H1 (cell line): Measurements from ENCODE around the gene KPNA6. TPM values are rescaled to one million over a fixed set of nuclear protein-coding genes. Genes with fewer than 3 reads are reported as not detected.

Experiments
- NRF1 ChIP-seq: IDR thresholded peaks from 2 replicates; pipeline ENCODE4 v1.6.1; 2011; ENCODE audit warnings: mild to moderate bottlenecking, low read depth, low read length, improper control_type of control experiment
- RNF2 ChIP-seq: fragments of 200-900, 300-1000 bp; sonication (generic); IDR thresholded peaks from 2 replicates; pipeline ENCODE4 v1.7.1; 2016; ENCODE audit warnings: borderline replicate concordance, low read depth, mild to moderate bottlenecking, antibody characterized with exemption, low read length; ENCODE audit not compliant: poor library complexity, severe bottlenecking; ENCODE audit errors: missing control alignments
- TBP ChIP-seq: IDR thresholded peaks from 2 replicates; pipeline ENCODE4 v1.6.1; 2011; ENCODE audit warnings: low read depth, low read length, improper control_type of control experiment
- TCF12 ChIP-seq: IDR thresholded peaks from 2 replicates; pipeline ENCODE4 v1.6.1; 2011; ENCODE audit warnings: low read depth, mild to moderate bottlenecking, low read length
- polyA plus RNA-seq, 7 experiments: library from polyadenylated mRNA; depleted of rRNA in 3 of 7; stranded (reverse) in 5 of 7; unstranded in 2 of 7; fragments of >200 nt in 5 of 7; fragments of 200-250 nt in 2 of 7; gene quantifications; 1 replicate in 5 of 7; 2 replicates in 1 of 7; 4 replicates in 1 of 7; pipeline versions ENCODE4 v1.2.1 to v1.2.3, GENCODE V29; 2011 to 2013; ENCODE audit warnings: missing spikeins in 2 of 7, mixed read lengths in 2 of 7
- total RNA-seq: library from RNA; stranded (reverse); fragmentation: NEBNext Ultra II Directional; extraction: Animal tissue kit (Norgen Biotek cat#: 25700); gene quantifications from 2 replicates; pipeline ENCODE4 v1.2.1, GENCODE V29; 2021
- TF ChIP-seq, protein P1 (sequence below): fragments of 300-600 bp; sonication (generic); IDR thresholded peaks from 2 replicates; pipeline ENCODE4 v1.7.1; 2012; ENCODE audit warnings: low read length, moderate library complexity, mild to moderate bottlenecking, inconsistent platforms; ENCODE audit not compliant: insufficient replicate concordance

The KPNA6 gene
- total and polyA plus RNA-seq, 2 of the 8 experiments (the other 6 are each of a cell fraction or from before 2014, with no cell fraction given) = 24.2 to 120 TPM

- TF ChIP-seq, protein P1, sequence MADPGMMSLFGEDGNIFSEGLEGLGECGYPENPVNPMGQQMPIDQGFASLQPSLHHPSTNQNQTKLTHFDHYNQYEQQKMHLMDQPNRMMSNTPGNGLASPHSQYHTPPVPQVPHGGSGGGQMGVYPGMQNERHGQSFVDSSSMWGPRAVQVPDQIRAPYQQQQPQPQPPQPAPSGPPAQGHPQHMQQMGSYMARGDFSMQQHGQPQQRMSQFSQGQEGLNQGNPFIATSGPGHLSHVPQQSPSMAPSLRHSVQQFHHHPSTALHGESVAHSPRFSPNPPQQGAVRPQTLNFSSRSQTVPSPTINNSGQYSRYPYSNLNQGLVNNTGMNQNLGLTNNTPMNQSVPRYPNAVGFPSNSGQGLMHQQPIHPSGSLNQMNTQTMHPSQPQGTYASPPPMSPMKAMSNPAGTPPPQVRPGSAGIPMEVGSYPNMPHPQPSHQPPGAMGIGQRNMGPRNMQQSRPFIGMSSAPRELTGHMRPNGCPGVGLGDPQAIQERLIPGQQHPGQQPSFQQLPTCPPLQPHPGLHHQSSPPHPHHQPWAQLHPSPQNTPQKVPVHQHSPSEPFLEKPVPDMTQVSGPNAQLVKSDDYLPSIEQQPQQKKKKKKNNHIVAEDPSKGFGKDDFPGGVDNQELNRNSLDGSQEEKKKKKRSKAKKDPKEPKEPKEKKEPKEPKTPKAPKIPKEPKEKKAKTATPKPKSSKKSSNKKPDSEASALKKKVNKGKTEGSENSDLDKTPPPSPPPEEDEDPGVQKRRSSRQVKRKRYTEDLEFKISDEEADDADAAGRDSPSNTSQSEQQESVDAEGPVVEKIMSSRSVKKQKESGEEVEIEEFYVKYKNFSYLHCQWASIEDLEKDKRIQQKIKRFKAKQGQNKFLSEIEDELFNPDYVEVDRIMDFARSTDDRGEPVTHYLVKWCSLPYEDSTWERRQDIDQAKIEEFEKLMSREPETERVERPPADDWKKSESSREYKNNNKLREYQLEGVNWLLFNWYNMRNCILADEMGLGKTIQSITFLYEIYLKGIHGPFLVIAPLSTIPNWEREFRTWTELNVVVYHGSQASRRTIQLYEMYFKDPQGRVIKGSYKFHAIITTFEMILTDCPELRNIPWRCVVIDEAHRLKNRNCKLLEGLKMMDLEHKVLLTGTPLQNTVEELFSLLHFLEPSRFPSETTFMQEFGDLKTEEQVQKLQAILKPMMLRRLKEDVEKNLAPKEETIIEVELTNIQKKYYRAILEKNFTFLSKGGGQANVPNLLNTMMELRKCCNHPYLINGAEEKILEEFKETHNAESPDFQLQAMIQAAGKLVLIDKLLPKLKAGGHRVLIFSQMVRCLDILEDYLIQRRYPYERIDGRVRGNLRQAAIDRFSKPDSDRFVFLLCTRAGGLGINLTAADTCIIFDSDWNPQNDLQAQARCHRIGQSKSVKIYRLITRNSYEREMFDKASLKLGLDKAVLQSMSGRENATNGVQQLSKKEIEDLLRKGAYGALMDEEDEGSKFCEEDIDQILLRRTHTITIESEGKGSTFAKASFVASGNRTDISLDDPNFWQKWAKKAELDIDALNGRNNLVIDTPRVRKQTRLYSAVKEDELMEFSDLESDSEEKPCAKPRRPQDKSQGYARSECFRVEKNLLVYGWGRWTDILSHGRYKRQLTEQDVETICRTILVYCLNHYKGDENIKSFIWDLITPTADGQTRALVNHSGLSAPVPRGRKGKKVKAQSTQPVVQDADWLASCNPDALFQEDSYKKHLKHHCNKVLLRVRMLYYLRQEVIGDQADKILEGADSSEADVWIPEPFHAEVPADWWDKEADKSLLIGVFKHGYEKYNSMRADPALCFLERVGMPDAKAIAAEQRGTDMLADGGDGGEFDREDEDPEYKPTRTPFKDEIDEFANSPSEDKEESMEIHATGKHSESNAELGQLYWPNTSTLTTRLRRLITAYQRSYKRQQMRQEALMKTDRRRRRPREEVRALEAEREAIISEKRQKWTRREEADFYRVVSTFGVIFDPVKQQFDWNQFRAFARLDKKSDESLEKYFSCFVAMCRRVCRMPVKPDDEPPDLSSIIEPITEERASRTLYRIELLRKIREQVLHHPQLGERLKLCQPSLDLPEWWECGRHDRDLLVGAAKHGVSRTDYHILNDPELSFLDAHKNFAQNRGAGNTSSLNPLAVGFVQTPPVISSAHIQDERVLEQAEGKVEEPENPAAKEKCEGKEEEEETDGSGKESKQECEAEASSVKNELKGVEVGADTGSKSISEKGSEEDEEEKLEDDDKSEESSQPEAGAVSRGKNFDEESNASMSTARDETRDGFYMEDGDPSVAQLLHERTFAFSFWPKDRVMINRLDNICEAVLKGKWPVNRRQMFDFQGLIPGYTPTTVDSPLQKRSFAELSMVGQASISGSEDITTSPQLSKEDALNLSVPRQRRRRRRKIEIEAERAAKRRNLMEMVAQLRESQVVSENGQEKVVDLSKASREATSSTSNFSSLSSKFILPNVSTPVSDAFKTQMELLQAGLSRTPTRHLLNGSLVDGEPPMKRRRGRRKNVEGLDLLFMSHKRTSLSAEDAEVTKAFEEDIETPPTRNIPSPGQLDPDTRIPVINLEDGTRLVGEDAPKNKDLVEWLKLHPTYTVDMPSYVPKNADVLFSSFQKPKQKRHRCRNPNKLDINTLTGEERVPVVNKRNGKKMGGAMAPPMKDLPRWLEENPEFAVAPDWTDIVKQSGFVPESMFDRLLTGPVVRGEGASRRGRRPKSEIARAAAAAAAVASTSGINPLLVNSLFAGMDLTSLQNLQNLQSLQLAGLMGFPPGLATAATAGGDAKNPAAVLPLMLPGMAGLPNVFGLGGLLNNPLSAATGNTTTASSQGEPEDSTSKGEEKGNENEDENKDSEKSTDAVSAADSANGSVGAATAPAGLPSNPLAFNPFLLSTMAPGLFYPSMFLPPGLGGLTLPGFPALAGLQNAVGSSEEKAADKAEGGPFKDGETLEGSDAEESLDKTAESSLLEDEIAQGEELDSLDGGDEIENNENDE = no peak
- TF ChIP-seq RNF2 (no peak), NRF1 (no peak), TBP (no peak), TCF12 (no peak)
Measured at GRCh38 chr1:32195531-32195930, 87.7 kb downstream of the KPNA6 start (continued).
